Stimulated activated naive CD8-positive, alpha-beta T cell treated with anti-CD3 and anti-CD28 coated beads, Interleukin-15, amount 100 ng/mL, for 72 hours (primary cell): ENCODE measurements around the gene FAM174B.
A peak's percentile ranks its signal among the peaks of the same experiment; 100 is the strongest.

Experiments
- ATAC-seq: fragments of 150-1000 bp; cut with Tn5 transposase; 2 replicates; pipeline ENCODE4 v1.10.0; 2021; ENCODE audit warnings: mild to moderate bottlenecking, moderate library complexity
- DNase-seq, 2 donors: peaks; one replicate each; pipeline ENCODE4 v3.0.0; 2021 to 2022
- H3K27ac Mint-ChIP-seq, 2 donors: one replicate each; pipeline ENCODE4 v1.8.0; 2022; ENCODE audit warnings: mild to moderate bottlenecking in 2 of 2, mixed read lengths in 2 of 2, moderate library complexity in 2 of 2
- H3K27me3 Mint-ChIP-seq: one replicate; pipeline ENCODE4 v1.8.0; 2022; ENCODE audit warnings: mixed read lengths
- H3K4me1 Mint-ChIP-seq: one replicate; pipeline ENCODE4 v1.8.0; 2022; ENCODE audit warnings: mild to moderate bottlenecking, mixed read lengths
- H3K4me3 Mint-ChIP-seq, 2 donors: one replicate each; pipeline ENCODE4 v1.8.0; 2022; ENCODE audit warnings: mild to moderate bottlenecking in 2 of 2, mixed read lengths in 2 of 2, moderate library complexity in 1 of 2
- H3K9me3 Mint-ChIP-seq, 2 donors: one replicate each; pipeline ENCODE4 v1.8.0; 2022; ENCODE audit warnings: mixed read lengths in 2 of 2

Gene FAM174B

GRCh38 chr15:92669432-92669831, 13.9 kb upstream of the FAM174B start:
- Mint-ChIP-seq H3K4me3 (no peak overlapping the region), H3K9me3 (no peaks in the 10 kb centered on the region), H3K4me1 (peaks cover 14% of the 10 kb centered on the region), H3K27ac (no peak overlapping the region), H3K27me3 (peaks cover 21% of the 10 kb centered on the region)
- ATAC-seq (no peak), DNase-seq (no peak)

DNA sequence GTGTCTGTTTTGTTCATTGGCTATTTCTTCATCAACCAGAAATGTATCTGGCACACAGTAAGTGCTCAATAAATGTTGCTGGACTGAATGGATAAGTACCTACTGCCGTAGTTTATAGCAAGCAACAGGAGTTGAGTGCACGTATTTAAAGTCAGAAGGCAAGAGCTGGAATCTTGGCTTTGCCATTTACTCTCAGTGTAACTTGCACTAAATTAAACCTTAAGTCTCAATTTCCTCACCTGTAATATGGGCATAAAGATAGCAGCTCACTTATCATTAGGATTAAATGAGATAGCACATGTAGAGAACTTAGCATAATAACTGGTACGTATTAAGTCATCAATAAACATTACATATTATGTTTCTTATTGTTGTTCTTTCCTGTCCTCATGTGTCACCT, 13.0 kb upstream of the FAM174B start:
- Mint-ChIP-seq H3K27ac (no peak overlapping the region), H3K9me3 (no peaks in the 10 kb centered on the region), H3K4me3 (no peak overlapping the region), H3K4me1 (peaks cover 21% of the 10 kb centered on the region), H3K27me3 (peaks cover 21% of the 10 kb centered on the region)
- DNase-seq, result no peak
- ATAC-seq, result no peak

- no peak overlapping the region for H3K27ac Mint-ChIP-seq
- H3K9me3 Mint-ChIP-seq, result no peaks in the 10 kb centered on the region
- H3K4me1 Mint-ChIP-seq, result peaks cover 27% of the 10 kb centered on the region
- H3K4me3 Mint-ChIP-seq, result no peak overlapping the region
- ATAC-seq (no peak), DNase-seq (no peak)
- peaks cover 21% of the 10 kb centered on the region for H3K27me3 Mint-ChIP-seq
Measured at GRCh38 chr15:92667970-92668485, 12.5 kb upstream of the FAM174B start.

DNA sequence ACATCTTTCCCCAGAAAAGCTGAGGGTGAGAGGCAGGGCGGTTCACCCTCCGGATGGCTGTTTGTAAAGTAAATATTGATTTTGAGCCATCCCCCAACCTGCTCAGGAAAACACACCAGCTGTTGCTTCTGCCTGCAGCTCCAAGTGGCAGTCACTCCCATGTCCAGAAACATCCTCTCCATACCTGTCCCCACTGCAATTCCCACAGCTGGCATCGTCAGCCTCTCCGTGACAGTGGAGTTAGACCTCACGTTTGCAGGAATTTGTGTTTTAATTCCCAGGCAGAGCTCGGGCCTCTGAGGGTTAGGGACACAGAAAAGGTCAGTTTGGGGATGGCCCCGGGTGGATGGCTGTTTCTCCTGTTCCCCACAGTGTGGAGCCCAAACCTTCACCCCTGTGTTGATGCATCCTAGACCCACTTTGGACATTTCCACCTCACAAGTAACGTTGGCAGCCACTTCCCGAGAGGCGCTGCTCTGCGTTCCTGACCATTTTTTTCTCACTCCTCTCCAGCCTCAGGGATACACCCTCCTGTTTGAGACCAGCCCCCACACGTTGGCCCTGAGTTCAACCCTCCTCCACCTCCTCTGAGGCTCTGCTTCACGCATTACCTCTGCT, 11.8 kb upstream of the FAM174B start:
- no peak overlapping the region for H3K27ac Mint-ChIP-seq
- peaks cover 21% of the 10 kb centered on the region for H3K27me3 Mint-ChIP-seq
- H3K9me3 Mint-ChIP-seq, result no peaks in the 10 kb centered on the region
- peaks cover 29% of the 10 kb centered on the region for H3K4me1 Mint-ChIP-seq
- DNase-seq (no peak), ATAC-seq (no peak)
- H3K4me3 Mint-ChIP-seq, result no peak overlapping the region

DNA sequence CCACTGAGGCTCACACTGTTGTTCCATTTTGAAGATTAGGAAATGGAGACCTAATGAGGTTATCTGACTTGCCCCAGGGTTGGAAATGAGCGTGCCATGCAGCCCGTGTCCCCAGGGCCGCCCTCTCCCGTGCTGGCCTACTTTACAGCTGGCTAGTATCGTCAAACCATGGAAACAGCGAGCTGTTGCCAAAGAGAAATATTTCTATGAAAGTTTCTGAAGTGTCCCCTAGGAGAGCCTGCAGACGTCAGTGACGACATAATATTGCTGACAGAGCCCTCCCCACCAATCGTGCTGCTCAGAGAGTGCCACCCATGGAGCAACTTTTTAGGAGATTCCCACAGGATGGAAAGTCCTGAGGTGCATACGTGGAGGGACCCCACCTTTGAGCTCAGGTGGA, 11.2 kb upstream of the FAM174B start:
- Mint-ChIP-seq H3K4me1 (peaks cover 29% of the 10 kb centered on the region), H3K27ac (no peak overlapping the region), H3K9me3 (no peaks in the 10 kb centered on the region), H3K4me3 (no peak overlapping the region), H3K27me3 (peaks cover 21% of the 10 kb centered on the region)
- no peak for ATAC-seq
- no peak for DNase-seq

GRCh38 chr15:92665100-92665555, 9.6 kb upstream of the FAM174B start:
- Mint-ChIP-seq H3K4me3 (peak overlapping the region in 1 of 2 donors; percentile 8), H3K4me1 (peaks cover 29% of the 10 kb centered on the region), H3K27me3 (peaks cover 21% of the 10 kb centered on the region), H3K9me3 (no peaks in the 10 kb centered on the region), H3K27ac (no peak overlapping the region)
- no peak for ATAC-seq
- DNase-seq, result no peak

GRCh38 chr15:92664178-92664900, 8.8 kb upstream of the FAM174B start:
- ATAC-seq, result no peak
- H3K4me1 Mint-ChIP-seq, result peaks cover 29% of the 10 kb centered on the region
- H3K9me3 Mint-ChIP-seq, result no peaks in the 10 kb centered on the region
- H3K27me3 Mint-ChIP-seq, result peaks cover 21% of the 10 kb centered on the region
- no peak for DNase-seq
- peak overlapping the region in 1 of 2 donors; percentile 87 for H3K27ac Mint-ChIP-seq
- H3K4me3 Mint-ChIP-seq, result no peak overlapping the region

- peak; percentile 5 to 25 for DNase-seq
- ATAC-seq, result peak; percentile 86
Measured at GRCh38 chr15:92663250-92663951, 7.8 kb upstream of the FAM174B start.

GRCh38 chr15:92662762-92663161, 7.2 kb upstream of the FAM174B start:
- DNase-seq (no peak), ATAC-seq (peak; percentile 8)
- Mint-ChIP-seq H3K4me3 (no peak overlapping the region), H3K27ac (no peak overlapping the region), H3K27me3 (peaks cover 11% of the 10 kb centered on the region), H3K9me3 (no peaks in the 10 kb centered on the region), H3K4me1 (peaks cover 29% of the 10 kb centered on the region)

More at GRCh38 chr15:92663250-92663951, 7.8 kb upstream of the FAM174B start:
- H3K27me3 Mint-ChIP-seq, result peaks cover 17% of the 10 kb centered on the region
- H3K27ac Mint-ChIP-seq, result no peak overlapping the region
- peaks cover 29% of the 10 kb centered on the region for H3K4me1 Mint-ChIP-seq
- H3K9me3 Mint-ChIP-seq, result no peaks in the 10 kb centered on the region
- peak overlapping the region in 1 of 2 donors; percentile 6 for H3K4me3 Mint-ChIP-seq

GRCh38 chr15:92661956-92662355, 6.4 kb upstream of the FAM174B start:
- no peaks in the 10 kb centered on the region for H3K9me3 Mint-ChIP-seq
- DNase-seq (no peak), ATAC-seq (no peak)
- peaks cover 29% of the 10 kb centered on the region for H3K4me1 Mint-ChIP-seq
- no peak overlapping the region for H3K4me3 Mint-ChIP-seq
- no peak overlapping the region for H3K27ac Mint-ChIP-seq
- H3K27me3 Mint-ChIP-seq, result peaks cover 7% of the 10 kb centered on the region

DNA sequence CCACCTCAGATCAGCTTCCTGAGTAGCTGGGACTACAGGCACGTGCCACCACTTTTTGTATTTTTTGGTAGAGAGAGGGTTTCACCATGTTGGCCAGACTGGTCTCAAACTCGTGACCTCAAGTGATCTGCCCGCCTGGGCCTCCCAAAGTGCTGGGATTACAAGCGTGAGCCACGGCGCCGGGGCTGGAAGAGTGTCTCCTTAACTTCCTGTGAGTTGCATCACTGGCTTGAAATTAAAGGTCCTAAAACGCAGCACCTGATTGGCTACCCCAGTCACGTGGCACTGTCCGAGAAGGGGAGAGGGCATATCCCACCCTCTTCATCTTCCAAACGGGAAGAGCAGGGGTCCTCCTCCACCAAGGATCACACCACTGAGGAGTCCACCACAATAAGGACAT, 5.5 kb upstream of the FAM174B start:
- no peak overlapping the region for H3K27ac Mint-ChIP-seq
- DNase-seq, result no peak
- no peak for ATAC-seq
- H3K9me3 Mint-ChIP-seq, result no peaks in the 10 kb centered on the region
- no peak overlapping the region for H3K4me3 Mint-ChIP-seq
- peaks cover 13% of the 10 kb centered on the region for H3K27me3 Mint-ChIP-seq
- peaks cover 33% of the 10 kb centered on the region for H3K4me1 Mint-ChIP-seq

GRCh38 chr15:92657486-92657885, 1.9 kb upstream of the FAM174B start:
- Mint-ChIP-seq H3K27ac (no peak overlapping the region), H3K9me3 (no peaks in the 10 kb centered on the region), H3K4me3 (no peak overlapping the region), H3K27me3 (peaks cover 41% of the 10 kb centered on the region), H3K4me1 (peaks cover 11% of the 10 kb centered on the region)
- no peak for ATAC-seq
- DNase-seq, result no peak

- Mint-ChIP-seq H3K4me1 (peaks cover 11% of the 10 kb centered on the region), H3K9me3 (no peaks in the 10 kb centered on the region)
Measured at GRCh38 chr15:92656089-92656488, 514 bp upstream of the FAM174B start.

GRCh38 chr15:92654662-92655061, 913 bp downstream of the FAM174B start:
- Mint-ChIP-seq H3K27ac (no peak overlapping the region), H3K9me3 (no peaks in the 10 kb centered on the region), H3K27me3 (peaks cover 48% of the 10 kb centered on the region), H3K4me3 (peak overlapping the region; percentile 59 to 69), H3K4me1 (peaks cover 11% of the 10 kb centered on the region)
- ATAC-seq (no peak), DNase-seq (no peak)

More at GRCh38 chr15:92656089-92656488, 514 bp upstream of the FAM174B start:
- H3K27me3 Mint-ChIP-seq, result peaks cover 48% of the 10 kb centered on the region
- ATAC-seq (no peak), DNase-seq (no peak)
- H3K4me3 Mint-ChIP-seq, result peak overlapping the region; percentile 61 to 73
- H3K27ac Mint-ChIP-seq, result no peak overlapping the region

DNA sequence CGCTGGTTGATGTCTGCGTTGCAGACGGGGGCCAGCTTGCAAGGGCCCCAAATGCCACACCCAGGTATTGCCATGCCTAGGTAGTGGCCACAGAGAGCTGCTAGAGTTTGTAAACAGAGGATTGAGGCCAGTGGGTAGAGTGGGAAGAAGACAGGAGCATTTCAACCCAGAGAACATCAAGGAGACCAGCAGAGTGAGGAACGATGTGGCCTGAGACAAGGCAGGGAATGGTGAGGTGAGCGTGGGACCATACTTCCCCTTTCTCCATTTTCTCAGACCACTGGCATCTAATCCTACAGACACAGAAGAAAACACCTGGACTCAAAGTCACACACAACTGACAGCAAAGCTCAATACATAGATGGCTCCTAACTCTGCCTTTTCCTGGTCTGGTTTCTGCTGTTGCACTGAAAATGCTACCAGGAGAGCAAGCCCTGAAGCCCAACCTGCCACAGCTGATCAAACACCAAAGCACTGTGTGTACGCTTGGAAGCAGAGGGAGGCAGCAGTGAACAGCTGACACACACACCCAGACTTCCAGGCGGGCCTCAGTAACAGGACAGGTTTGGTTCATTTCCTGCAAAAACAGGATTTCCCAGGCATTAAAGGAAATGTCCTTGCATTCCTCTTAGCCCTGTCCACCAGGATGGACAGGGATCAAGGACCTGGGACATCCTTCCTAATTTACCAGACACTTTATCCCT, 1.6 kb downstream of the FAM174B start:
- H3K27ac Mint-ChIP-seq, result peak overlapping the region in 1 of 2 donors; percentile 71

More for the DNA sequence above, 1.6 kb downstream of the FAM174B start:
- Mint-ChIP-seq H3K9me3 (no peaks in the 10 kb centered on the region), H3K27me3 (peaks cover 48% of the 10 kb centered on the region), H3K4me1 (peaks cover 11% of the 10 kb centered on the region), H3K4me3 (peak overlapping the region in 1 of 2 donors; percentile 69)
- ATAC-seq (no peak), DNase-seq (no peak)
